ENCODE results near the gene RAB7B.
"Not testable (repeated sequence)": the region's sequence is repeated elsewhere in the genome, so short reads cannot be mapped to it uniquely, and the experiment has no call there.

The RAB7B gene

GRCh38 chr1:205996641-205997040 is 6.6 kb downstream of the RAB7B start:
- not testable (repeated sequence) for DNase-seq (ENCODE audit: low read depth in 2 of 2)

GRCh38 chr1:205994346-205994745 is 8.8 kb downstream of the RAB7B start:
- DNase-seq (ENCODE audit: low read depth in 2 of 2) = no peak

- DNase-seq (ENCODE audit: low read depth in 2 of 2) = no peak
Observed at GRCh38 chr1:205993068-205993467, 10.1 kb downstream of the RAB7B start.

- DNase-seq (ENCODE audit: low read depth in 2 of 2) = no peak
Observed at GRCh38 chr1:205992218-205992882, 10.8 kb downstream of the RAB7B start.

- no peak for DNase-seq (ENCODE audit: low read depth in 2 of 2)
Observed at GRCh38 chr1:205991237-205991636, 12.0 kb downstream of the RAB7B start.

GRCh38 chr1:205990226-205990625 is 13.0 kb downstream of the RAB7B start:
- DNase-seq (ENCODE audit: low read depth in 2 of 2) = no peak

GRCh38 chr1:205989786-205990185 is 13.4 kb downstream of the RAB7B start:
- no peak for DNase-seq (ENCODE audit: low read depth in 2 of 2)

GRCh38 chr1:205988585-205988995 is 14.6 kb downstream of the RAB7B start:
- no peak for DNase-seq (ENCODE audit: low read depth in 2 of 2)

- DNase-seq (ENCODE audit: low read depth in 2 of 2) = no peak
Observed at GRCh38 chr1:205986861-205987260, 16.3 kb downstream of the RAB7B start.

- DNase-seq (ENCODE audit: low read depth in 2 of 2) = no peak
Observed at GRCh38 chr1:205986292-205986691, 16.9 kb downstream of the RAB7B start.

GRCh38 chr1:205985330-205986005 is 17.7 kb downstream of the RAB7B start:
- no peak for DNase-seq (ENCODE audit: low read depth in 2 of 2)

GRCh38 chr1:205983925-205984725 is 19.1 kb downstream of the RAB7B start:
- DNase-seq (ENCODE audit: low read depth in 2 of 2) = no peak

- DNase-seq (ENCODE audit: low read depth in 2 of 2) = no peak
Observed at GRCh38 chr1:205981257-205981656, 21.9 kb downstream of the RAB7B start.

- DNase-seq (ENCODE audit: low read depth in 2 of 2) = no peak
Observed at GRCh38 chr1:205980237-205980870, 22.8 kb downstream of the RAB7B start.

- no peak for DNase-seq (ENCODE audit: low read depth in 2 of 2)
Observed at GRCh38 chr1:205979301-205979700, 23.9 kb downstream of the RAB7B start.

- DNase-seq (ENCODE audit: low read depth in 2 of 2) = no peak
Observed at GRCh38 chr1:205978676-205979075, 24.5 kb downstream of the RAB7B start.

- DNase-seq (ENCODE audit: low read depth in 2 of 2) = peak; percentile 64 to 71
Observed at GRCh38 chr1:205977402-205978014, 25.7 kb downstream of the RAB7B start.

GRCh38 chr1:205976708-205977401 is 26.3 kb downstream of the RAB7B start:
- DNase-seq (ENCODE audit: low read depth in 2 of 2) = no peak

- no peak for DNase-seq (ENCODE audit: low read depth in 2 of 2)
Observed at GRCh38 chr1:205976036-205976435, 27.2 kb downstream of the RAB7B start.

- DNase-seq (ENCODE audit: low read depth in 2 of 2) = no peak
Observed at GRCh38 chr1:205975387-205975998, 27.7 kb downstream of the RAB7B start.

GRCh38 chr1:205974712-205975111 is 28.5 kb downstream of the RAB7B start:
- DNase-seq (ENCODE audit: low read depth in 2 of 2) = no peak

Data from fibroblast of skin of left biceps (primary cell).